Astrocyte of the spinal cord (primary cell): Measurements from ENCODE around the gene CEP170B.
"Not testable (repeated sequence)": the region's sequence is repeated elsewhere in the genome, so short reads cannot be mapped to it uniquely, and the experiment has no call there.

ENCODE experiments used
- DNase-seq: peaks from one replicate; pipeline ENCODE4 v3.0.0; 2011; ENCODE audit warnings: low read depth, low spot score
- H3K4me3 ChIP-seq: 2 replicates; pipeline ENCODE4 v1.5.1; 2011; ENCODE audit warnings: low read depth, mild to moderate bottlenecking, low read length, moderate library complexity
- CTCF ChIP-seq: IDR thresholded peaks from 2 replicates; pipeline ENCODE4 v1.5.1; 2012; ENCODE audit warnings: low read depth, mild to moderate bottlenecking, low read length, inconsistent platforms
- in situ Hi-C: cut with HindIII; loops from 2 replicates; pipeline ENCODE4 v1.10.0; 2017; ENCODE audit warnings: low sequenced_read_pairs

The CEP170B gene

GRCh38 chr14:104827177-104828055, 37.7 kb upstream of the CEP170B start:
- in situ Hi-C loops, result no loop called here
- peak; percentile 70 for TF ChIP-seq CTCF
- peak overlapping the region; percentile 44 for H3K4me3 ChIP-seq
- DNase-seq, result peak; percentile 39

- in situ Hi-C loops, result no loop called here
- no peak for TF ChIP-seq CTCF
- DNase-seq, result no peak
- no peak overlapping the region for H3K4me3 ChIP-seq
Observed at GRCh38 chr14:104830781-104831180, 34.3 kb upstream of the CEP170B start.

- in situ Hi-C loops, H3K4me3 ChIP-seq, DNase-seq: not testable (repeated sequence)
Observed at GRCh38 chr14:104836171-104836935, 28.7 kb upstream of the CEP170B start.

- no peak overlapping the region for H3K4me3 ChIP-seq
- DNase-seq, result no peak
- no peak for TF ChIP-seq CTCF
- in situ Hi-C loops, result no loop called here
Observed at GRCh38 chr14:104841730-104842129, 23.3 kb upstream of the CEP170B start.

GRCh38 chr14:104843006-104843405, 22.1 kb upstream of the CEP170B start:
- in situ Hi-C loops, result no loop called here
- no peak for DNase-seq
- no peak for TF ChIP-seq CTCF

GRCh38 chr14:104843442-104844305, 21.4 kb upstream of the CEP170B start:
- TF ChIP-seq CTCF, result no peak
- no peak for DNase-seq
- in situ Hi-C loops, result no loop called here
- no peak overlapping the region for H3K4me3 ChIP-seq

More at GRCh38 chr14:104843006-104843405, 22.1 kb upstream of the CEP170B start:
- no peak overlapping the region for H3K4me3 ChIP-seq
